Activated naive CD8-positive, alpha-beta T cell treated with anti-CD3 and anti-CD28 coated beads, Interleukin-2, amount 10 ng/mL, durations not matched to agents 7 days and 5 days (primary cell): ENCODE results near the gene BOK. TPM values are rescaled to one million over a fixed set of nuclear protein-coding genes. Genes with fewer than 3 reads are reported as not detected.

Experiments
- ATAC-seq: fragments of 150-1000 bp; cut with Tn5 transposase; one replicate; pipeline ENCODE4 v1.10.0; 2021; ENCODE audit warnings: low read depth, moderate library complexity
- POLR2A ChIA-PET: fragments of 350-600 bp; sonication (Branson Sonifier 250); formaldehyde crosslinking; loops from one replicate; lab custom pipeline; 2021; ENCODE audit warnings: antibody characterized with exemption; lab: Charles Lee
- DNase-seq: peaks from one replicate; pipeline ENCODE4 v3.0.0; 2021
- H3K27ac Mint-ChIP-seq: one replicate; pipeline ENCODE4 v1.8.0; 2022; ENCODE audit warnings: mild to moderate bottlenecking, mixed read lengths
- H3K27me3 Mint-ChIP-seq: one replicate; pipeline ENCODE4 v1.8.0; 2022; ENCODE audit warnings: mild to moderate bottlenecking, moderate library complexity, mixed read lengths
- H3K36me3 Mint-ChIP-seq: one replicate; pipeline ENCODE4 v1.8.0; 2021; ENCODE audit warnings: mild to moderate bottlenecking, mixed read lengths
- H3K4me1 Mint-ChIP-seq: one replicate; pipeline ENCODE4 v1.8.0; 2021; ENCODE audit warnings: mixed read lengths
- H3K4me3 Mint-ChIP-seq: one replicate; pipeline ENCODE4 v1.8.0; 2022; ENCODE audit warnings: mild to moderate bottlenecking, moderate library complexity, mixed read lengths
- H3K9me3 Mint-ChIP-seq: one replicate; pipeline ENCODE4 v1.8.0; 2021; ENCODE audit warnings: mixed read lengths
- total RNA-seq, 2 experiments: library from RNA; stranded (reverse); gene quantifications; one replicate each; pipeline ENCODE4 v1.2.3, GENCODE V29; 2021

Gene BOK
- total RNA-seq, 2 experiments from 2014 or later: not detected

DNA sequence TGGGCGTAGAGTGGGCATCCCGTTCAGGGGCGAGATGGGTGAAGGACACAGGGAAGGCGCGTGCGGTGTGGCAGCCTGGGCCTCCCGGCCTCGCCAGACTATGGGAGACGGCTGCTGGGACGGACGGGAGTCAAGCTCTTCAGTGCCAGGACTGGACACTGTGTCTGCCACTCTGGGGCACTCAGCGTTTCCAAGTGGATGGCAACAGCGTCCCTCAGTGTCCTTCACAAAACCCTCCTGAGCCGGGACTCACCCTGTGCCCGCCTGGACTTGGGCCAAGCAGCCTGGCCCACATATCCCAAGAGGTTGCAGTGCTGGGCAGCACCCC lies 16.3 kb upstream of the BOK start:
- DNase-seq: no peak
- no peak overlapping the region for H3K4me3 Mint-ChIP-seq
- peaks cover 2% of the 10 kb centered on the region for H3K4me1 Mint-ChIP-seq
- no peaks in the 10 kb centered on the region for H3K36me3 Mint-ChIP-seq
- H3K9me3 Mint-ChIP-seq: no peaks in the 10 kb centered on the region
- POLR2A ChIA-PET: no interaction called here
- peaks cover 13% of the 10 kb centered on the region for H3K27me3 Mint-ChIP-seq
- no peak overlapping the region for H3K27ac Mint-ChIP-seq
- no peak for ATAC-seq

DNA sequence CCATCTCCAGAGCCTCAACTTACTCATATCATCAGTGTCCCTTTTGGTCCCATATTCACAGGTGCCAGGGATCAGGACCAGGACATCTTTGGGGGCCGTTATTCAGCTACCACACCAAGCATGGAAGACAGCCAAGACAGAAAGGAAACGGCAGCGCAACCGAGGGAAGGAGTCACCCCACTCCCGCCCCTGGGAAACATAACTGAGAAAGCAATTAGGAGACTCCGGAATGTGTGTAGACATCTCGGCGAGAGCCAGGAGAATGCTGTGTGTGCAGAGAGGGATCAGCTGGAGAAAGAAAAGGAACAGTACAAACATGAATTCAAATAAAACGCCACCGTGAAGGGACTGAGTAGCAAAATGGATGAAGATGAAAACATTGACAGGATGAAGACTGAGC lies 13.4 kb upstream of the BOK start:
- DNase-seq: no peak
- Mint-ChIP-seq H3K9me3 (no peaks in the 10 kb centered on the region), H3K4me1 (peaks cover 2% of the 10 kb centered on the region), H3K4me3 (no peak overlapping the region), H3K36me3 (no peaks in the 10 kb centered on the region), H3K27ac (no peak overlapping the region), H3K27me3 (peaks cover 8% of the 10 kb centered on the region)
- POLR2A ChIA-PET: no interaction called here
- ATAC-seq: no peak

DNA sequence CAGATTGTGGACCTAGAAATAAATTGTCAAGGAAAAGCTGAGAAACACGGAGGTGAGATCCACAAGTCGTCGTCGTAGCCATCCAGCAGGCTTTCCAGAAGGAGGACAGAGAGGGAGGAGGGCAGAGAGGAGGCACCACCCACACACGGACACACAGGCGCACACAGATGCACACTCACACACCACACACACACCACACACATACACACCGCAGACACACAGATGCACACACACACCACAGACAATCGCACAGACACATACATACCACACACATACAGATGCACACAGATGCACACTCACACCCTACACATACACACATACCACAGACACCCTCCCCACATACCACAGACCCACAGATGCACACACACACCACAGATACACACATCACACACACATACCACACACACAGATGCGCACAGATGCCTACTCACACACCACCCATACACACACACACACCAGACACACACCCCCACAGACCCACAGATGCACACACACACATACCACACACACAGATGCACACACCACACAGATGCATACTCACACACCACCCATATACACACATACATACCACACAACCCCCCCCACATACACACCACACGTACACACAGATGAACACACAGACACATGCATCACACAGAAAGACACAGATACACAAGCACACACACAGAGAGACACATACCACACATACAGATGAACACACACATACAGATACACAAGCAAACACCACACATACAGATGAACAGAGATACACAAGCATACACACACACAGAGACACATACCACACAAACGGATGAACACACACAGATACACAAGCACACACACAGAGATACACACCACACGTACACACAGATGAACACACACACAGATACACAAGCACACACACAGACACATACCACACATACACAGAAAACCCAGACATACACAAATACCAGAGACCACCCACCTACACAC lies 12.7 kb upstream of the BOK start:
- ATAC-seq (no peak), DNase-seq (no peak)
- H3K36me3 Mint-ChIP-seq: no peaks in the 10 kb centered on the region
- no peak overlapping the region for H3K4me3 Mint-ChIP-seq
- peaks cover 6% of the 10 kb centered on the region for H3K27me3 Mint-ChIP-seq
- no peak overlapping the region for H3K27ac Mint-ChIP-seq
- H3K9me3 Mint-ChIP-seq: no peaks in the 10 kb centered on the region
- POLR2A ChIA-PET: no interaction called here
- H3K4me1 Mint-ChIP-seq: no peaks in the 10 kb centered on the region

DNA sequence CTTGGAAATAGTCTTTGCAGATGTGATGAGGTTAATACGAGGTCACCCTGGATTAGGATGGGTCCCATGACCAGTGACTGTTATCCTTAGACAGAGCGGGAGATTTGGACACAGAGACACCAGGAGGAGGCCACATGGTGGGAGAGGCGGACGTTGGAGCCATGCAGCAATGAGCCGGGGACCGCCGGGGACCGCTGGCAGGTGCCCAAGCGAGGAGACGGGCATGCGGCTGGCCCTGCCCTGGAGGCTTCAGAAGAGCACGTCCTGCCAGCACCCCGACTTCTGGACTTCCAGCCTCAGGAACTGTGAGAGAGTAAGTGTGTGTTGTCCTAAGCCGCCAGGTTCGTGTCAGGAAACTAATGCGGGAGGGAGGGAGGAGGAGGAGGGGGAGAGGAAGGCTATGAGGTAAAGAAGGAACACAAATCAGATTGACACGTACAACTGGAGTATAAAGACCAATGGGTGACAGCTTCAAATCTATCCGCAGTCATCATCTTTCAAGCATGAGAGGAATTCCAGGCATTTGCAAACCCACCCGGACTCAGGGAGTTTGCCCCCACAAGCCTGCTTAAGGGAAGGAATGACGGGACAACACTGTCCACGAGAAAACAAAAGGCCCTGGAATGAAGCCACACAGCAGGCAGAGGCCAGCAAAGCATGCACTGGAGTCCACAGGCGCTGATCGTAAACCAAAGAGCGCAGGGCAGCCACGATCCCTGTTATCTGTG lies 11.6 kb upstream of the BOK start:
- no peak for ATAC-seq
- Mint-ChIP-seq H3K4me1 (no peaks in the 10 kb centered on the region), H3K36me3 (no peaks in the 10 kb centered on the region), H3K27me3 (peaks cover 8% of the 10 kb centered on the region), H3K4me3 (no peak overlapping the region), H3K27ac (no peak overlapping the region), H3K9me3 (no peaks in the 10 kb centered on the region)
- POLR2A ChIA-PET: no interaction called here
- no peak for DNase-seq

DNA sequence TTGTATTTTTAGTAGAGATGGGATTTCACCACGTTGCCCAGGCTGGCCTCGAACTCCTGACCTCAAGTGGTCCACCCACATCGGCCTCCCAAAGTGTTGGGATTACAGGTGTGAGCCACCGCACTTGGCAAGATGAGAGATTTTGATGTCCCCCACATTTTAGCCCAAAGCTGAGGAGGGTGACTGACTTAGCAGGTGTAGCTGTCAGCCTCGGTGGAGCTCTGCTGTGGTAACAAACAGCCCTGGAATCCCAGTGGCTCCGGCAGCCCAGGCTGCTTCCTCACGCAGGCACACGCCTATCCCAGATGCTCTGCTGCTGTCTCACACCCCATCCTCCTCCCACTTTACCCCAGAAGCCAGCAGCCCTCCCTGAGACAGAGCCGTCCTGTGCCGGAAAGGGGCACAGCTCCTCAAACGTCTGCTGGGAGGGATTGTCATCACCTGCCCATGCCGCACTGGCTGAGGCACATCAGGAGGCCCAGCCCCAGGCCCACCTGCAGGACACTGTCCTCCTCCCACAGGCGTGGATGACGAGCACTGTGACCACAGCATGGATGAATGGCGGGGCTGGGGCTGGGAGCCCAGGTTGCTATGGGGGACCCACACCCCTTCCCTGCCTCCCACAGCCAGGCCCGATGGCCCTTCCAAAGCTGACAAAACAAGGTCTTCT lies 10.6 kb upstream of the BOK start:
- Mint-ChIP-seq H3K4me3 (no peak overlapping the region), H3K36me3 (no peaks in the 10 kb centered on the region), H3K27me3 (peaks cover 6% of the 10 kb centered on the region), H3K27ac (no peak overlapping the region), H3K4me1 (no peaks in the 10 kb centered on the region), H3K9me3 (no peaks in the 10 kb centered on the region)
- POLR2A ChIA-PET: interaction anchor here (0.6 kb wide), 1 partner anchor 469 kb away, joined by 3 read pairs; no protein-coding TSS in a partner anchor
- ATAC-seq: no peak
- no peak for DNase-seq

DNA sequence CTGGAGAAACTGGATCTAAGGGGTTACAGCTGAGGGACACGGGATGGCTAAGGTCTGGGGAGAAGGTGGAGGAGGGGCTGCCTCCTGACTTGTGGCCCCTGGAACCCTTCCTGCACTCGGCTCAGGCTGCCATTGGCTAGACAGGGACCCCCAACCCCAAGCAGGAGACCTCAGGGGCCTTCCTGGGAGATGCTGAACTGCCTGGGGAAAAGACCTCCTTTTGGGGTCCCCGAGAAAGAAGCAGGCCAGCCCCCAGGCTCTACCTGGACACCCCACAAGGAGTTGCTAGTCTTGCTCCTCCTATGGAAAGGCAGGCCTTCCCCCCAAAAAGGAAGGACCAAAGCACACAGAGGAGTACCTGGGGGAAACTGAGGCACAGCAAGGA lies 10.1 kb upstream of the BOK start:
- DNase-seq: no peak

DNA sequence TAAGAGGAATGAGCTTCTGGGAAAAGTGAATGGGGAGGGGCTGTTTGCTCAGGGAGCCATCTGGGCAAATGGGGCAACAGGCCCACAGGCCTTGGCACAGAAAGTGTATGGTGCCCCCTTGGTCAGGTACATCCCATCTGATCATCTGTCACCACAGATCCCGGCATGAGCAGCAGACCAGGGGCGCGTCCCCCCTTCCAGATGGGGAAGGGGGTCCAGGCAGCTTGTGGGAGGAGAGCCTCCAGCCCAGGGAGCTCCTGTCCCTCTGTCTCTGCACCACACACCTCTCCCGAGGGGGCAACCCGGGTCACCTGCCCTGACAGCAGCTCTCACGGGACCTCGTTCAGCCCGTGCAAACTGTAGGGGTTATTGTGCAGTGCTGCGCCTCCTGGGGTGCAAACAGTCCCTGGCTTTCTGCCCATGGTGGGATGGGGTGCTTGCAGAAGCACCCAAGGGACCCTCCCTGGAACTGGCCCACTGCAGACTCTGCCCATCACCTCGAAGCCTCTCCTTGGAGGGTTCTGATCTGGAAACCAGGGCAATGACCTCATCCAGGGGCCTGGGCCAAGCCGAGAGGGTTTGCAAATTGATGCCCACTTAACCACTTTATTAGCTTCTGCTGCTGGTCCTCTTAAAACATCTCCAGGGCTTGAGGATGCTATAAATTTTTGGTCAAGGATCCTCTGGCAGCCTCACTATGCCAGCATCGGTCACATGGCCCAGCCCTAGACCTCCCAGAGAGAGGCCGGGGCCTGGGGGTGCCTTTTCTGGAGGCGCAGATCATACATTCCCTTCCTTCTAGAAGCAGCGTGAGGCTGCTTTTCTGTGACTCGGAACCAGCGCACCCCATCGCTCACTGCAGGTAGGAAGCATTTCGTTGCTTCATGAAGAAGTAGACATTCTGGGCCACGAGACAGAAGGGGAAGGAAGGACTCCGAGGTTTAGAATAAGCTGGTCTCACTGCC lies 7.6 kb upstream of the BOK start:
- POLR2A ChIA-PET: no interaction called here
- Mint-ChIP-seq H3K4me3 (no peak overlapping the region), H3K4me1 (peaks cover 4% of the 10 kb centered on the region), H3K27me3 (peaks cover 6% of the 10 kb centered on the region), H3K27ac (no peak overlapping the region), H3K9me3 (peaks cover 1% of the 10 kb centered on the region), H3K36me3 (no peaks in the 10 kb centered on the region)
- DNase-seq (no peak), ATAC-seq (no peak)

More for the DNA sequence above, 10.1 kb upstream of the BOK start:
- Mint-ChIP-seq H3K27me3 (peaks cover 4% of the 10 kb centered on the region), H3K9me3 (no peaks in the 10 kb centered on the region), H3K4me3 (no peak overlapping the region), H3K27ac (no peak overlapping the region), H3K36me3 (no peaks in the 10 kb centered on the region), H3K4me1 (no peaks in the 10 kb centered on the region)
- no peak for ATAC-seq
- POLR2A ChIA-PET: no interaction called here

DNA sequence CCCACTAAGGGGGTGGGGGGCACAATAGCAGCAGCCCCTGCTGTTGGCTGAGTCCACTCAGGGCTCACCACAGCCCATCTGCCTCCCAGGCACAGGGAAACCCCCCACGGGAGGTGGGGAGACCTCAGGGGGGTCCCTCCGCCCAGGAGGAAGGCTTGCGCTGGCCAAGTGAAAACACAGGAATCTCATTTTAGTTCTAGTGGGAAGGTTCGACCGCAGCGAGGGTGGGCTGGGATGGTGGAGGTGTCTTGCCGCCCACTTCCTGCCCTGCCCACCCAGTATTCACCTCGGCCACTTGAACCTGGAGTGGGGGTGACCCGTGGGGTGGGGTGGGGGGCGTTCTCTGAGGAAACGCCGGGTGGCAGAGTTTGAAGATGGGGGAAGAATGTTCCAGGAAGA lies 6.9 kb upstream of the BOK start:
- POLR2A ChIA-PET: no interaction called here
- ATAC-seq (no peak), DNase-seq (no peak)
- Mint-ChIP-seq H3K27ac (no peak overlapping the region), H3K4me3 (no peak overlapping the region), H3K27me3 (peaks cover 10% of the 10 kb centered on the region), H3K36me3 (no peaks in the 10 kb centered on the region), H3K9me3 (peaks cover 2% of the 10 kb centered on the region), H3K4me1 (peaks cover 4% of the 10 kb centered on the region)

DNA sequence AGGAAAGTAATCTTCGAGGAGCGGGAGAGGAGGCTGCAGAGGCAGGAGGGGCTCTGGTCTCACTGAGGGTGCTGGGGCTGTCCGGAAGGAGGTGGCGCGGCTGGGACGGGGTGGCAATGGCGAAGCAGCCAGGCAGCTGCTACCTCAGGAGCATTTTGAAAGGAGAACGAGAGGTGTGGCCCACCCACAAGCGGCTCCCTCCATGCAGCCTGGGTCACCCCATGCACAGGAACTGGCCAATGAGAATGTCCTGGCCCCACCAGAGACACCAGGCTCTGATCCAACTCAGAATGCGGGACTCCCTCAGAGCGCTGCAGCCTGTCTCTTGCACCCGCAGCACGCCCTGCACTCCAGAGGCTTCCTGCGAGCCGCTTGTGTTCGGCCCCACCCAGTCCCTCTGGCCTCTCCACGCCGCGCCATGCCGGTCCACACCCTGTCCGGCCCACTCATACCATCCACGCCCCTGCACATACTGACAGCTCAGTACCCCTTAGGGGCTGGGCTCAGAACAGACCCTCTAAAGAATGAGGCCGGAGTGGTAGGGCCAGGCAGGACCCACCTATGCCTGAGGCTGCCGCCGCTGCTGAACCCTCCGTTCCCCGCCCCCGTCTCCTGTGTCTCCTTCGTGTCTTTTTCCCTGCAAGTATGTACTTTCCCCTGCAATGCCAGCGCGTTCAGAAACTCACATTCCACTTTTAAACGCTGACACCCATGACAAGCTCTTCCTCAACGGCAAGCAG lies 6.4 kb upstream of the BOK start:
- no peak for DNase-seq
- POLR2A ChIA-PET: no interaction called here
- Mint-ChIP-seq H3K4me1 (peaks cover 4% of the 10 kb centered on the region), H3K36me3 (no peaks in the 10 kb centered on the region), H3K4me3 (no peak overlapping the region), H3K27ac (no peak overlapping the region), H3K27me3 (peaks cover 15% of the 10 kb centered on the region), H3K9me3 (peaks cover 2% of the 10 kb centered on the region)
- no peak for ATAC-seq

DNA sequence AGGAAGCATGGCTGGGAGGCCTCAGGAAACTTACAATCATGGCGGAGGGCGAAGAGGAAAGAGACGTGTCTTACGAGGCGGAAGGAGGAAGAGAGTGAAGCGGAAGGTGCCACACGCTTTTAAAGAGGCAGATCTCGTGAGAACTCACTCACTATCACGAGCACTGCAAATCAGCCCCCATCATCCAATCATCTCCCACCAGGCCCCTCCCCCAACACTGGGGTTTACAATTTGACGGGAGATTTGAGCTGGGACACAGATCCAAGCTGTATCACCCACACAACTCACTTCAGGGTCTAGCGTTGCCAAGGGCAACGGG lies 5.1 kb upstream of the BOK start:
- H3K4me1 Mint-ChIP-seq: peaks cover 7% of the 10 kb centered on the region
- H3K36me3 Mint-ChIP-seq: peaks cover 4% of the 10 kb centered on the region
- POLR2A ChIA-PET: no interaction called here

DNA sequence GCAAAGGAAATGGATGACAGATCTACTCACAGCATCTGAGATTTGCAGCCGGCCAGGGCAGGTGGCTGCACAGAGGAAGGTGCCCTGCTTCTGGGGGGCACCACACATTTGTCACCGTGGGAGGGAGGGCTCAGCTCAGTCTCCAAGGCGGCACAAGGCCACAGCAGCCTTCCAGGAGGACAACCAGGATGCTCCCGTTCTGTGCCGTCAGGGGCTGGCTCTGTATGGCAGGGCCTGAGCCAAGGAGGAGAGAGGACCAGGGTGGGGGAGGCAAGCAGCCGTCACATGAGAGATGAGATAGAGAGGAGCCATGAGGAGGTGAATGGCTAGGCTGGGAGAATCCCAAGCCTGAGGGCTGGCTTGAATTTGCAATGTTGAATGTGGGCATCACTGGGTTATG lies 4.6 kb upstream of the BOK start:
- H3K27me3 Mint-ChIP-seq: peaks cover 28% of the 10 kb centered on the region
- no peak overlapping the region for H3K27ac Mint-ChIP-seq
- ATAC-seq (no peak), DNase-seq (no peak)
- peaks cover 4% of the 10 kb centered on the region for H3K36me3 Mint-ChIP-seq
- POLR2A ChIA-PET: no interaction called here
- peaks cover 7% of the 10 kb centered on the region for H3K4me1 Mint-ChIP-seq
- H3K4me3 Mint-ChIP-seq: no peak overlapping the region
- peaks cover 6% of the 10 kb centered on the region for H3K9me3 Mint-ChIP-seq

More for the DNA sequence above, 5.1 kb upstream of the BOK start:
- Mint-ChIP-seq H3K27ac (no peak overlapping the region), H3K4me3 (no peak overlapping the region), H3K27me3 (peaks cover 28% of the 10 kb centered on the region), H3K9me3 (peaks cover 6% of the 10 kb centered on the region)
- no peak for ATAC-seq
- no peak for DNase-seq

DNA sequence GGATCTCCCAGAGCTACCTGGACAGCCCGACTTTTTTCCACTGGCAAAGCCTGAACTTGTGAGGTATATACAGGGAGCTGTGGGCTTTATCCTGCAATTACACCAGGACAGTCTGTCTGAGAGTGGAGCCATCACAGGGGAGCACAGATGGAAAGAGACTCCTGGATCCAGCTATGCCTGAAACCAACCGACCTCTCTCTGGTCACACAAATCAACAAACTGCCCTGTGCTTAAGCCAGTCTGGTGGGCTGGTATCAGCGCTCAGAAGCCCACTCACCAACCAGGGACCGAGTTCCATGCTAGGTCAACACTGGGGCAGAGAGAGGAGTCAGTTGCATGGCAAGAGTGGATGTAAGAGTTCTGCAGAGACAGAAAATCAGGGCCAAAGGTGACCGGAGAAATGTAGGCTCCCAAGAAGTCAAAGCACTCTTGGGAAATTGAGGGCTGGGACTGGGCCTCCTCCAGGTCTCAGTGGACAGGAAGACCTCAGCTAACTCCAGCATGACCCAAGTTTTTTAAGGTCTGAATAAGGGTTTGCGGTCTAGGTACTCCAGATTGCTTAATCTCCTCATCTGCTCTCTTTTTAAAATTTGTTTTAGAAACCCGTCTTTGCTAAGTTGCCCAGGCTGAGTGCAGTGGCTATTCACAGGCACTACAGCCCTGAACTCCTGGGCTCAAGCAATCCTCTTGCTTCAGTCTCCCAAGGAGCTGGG lies 3.8 kb upstream of the BOK start:
- Mint-ChIP-seq H3K4me1 (peaks cover 7% of the 10 kb centered on the region), H3K36me3 (peaks cover 4% of the 10 kb centered on the region), H3K9me3 (peaks cover 6% of the 10 kb centered on the region), H3K4me3 (no peak overlapping the region), H3K27ac (no peak overlapping the region), H3K27me3 (peaks cover 30% of the 10 kb centered on the region)
- POLR2A ChIA-PET: no interaction called here
- ATAC-seq (no peak), DNase-seq (no peak)
